HUDEP-2 (cell line): ENCODE data around the gene CHSY3.

Experiments
- DNase-seq, 76 experiments: peaks; one replicate each; lab custom pipeline; 2025; ENCODE audit not compliant: unreplicated experiment in 76 of 76; lab: John Stamatoyannopoulos, UW

The CHSY3 gene

DNA sequence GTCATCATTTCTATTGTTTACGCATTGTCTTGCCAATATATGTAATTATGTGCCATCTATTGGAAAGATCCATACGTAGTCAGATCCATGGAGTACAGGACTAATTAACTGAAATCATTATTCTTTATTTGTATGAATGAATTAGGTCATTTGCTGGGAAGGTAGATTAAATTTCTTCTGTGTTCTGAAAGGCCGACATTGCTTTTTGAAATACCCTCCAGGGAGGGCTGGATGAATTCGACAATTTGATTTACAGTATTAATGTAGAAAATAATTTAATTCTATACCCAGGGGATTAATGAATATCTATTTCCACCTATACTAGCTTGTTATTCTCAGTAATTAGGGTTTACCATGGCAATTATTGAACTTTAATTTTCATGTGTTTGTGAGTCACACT, 117.6 kb downstream of the CHSY3 start:
- no peak for DNase-seq

DNA sequence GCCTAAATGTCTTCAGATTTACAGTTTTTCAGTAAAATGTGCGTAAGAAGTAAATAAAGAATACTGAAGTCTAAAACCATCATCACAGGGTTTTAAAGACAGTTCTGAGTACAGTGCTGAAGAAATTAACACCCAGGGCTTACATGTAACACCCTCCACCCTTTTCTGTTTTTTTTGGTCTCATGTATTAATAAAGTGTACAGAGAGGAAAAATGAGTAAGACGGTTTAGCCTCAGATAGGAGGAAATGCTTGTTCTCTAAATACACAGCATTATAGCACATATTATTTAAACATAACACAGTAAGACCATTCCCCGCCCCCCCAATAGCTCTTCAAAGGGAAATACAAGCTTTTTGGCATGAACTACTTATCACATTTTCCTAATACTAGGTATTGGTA, 119.3 kb downstream of the CHSY3 start:
- no peak for DNase-seq

DNA sequence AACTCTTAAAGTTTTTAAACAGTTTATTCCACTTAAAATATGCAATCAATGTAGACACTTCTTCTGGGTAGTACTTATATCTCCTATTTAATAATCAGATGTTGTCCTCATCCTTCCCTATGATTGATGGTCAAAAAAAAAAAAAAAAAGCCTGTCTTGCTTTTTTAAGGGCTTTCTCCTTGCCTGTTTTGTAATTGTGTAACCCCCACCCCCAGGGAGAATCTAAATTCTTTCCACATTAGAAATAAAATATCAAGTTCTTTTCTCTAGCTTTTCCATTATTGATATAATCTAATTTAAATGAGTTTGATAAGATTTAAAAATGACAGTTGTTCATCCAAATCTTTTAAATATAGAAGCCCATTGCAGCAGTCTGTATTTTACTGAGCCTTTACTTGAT, 119.7 kb downstream of the CHSY3 start:
- no peak for DNase-seq

GRCh38 chr5:130025511-130025910, 121.2 kb downstream of the CHSY3 start:
- no peak for DNase-seq

- DNase-seq = no peak
Measured at GRCh38 chr5:130032807-130033206, 128.5 kb downstream of the CHSY3 start.

DNA sequence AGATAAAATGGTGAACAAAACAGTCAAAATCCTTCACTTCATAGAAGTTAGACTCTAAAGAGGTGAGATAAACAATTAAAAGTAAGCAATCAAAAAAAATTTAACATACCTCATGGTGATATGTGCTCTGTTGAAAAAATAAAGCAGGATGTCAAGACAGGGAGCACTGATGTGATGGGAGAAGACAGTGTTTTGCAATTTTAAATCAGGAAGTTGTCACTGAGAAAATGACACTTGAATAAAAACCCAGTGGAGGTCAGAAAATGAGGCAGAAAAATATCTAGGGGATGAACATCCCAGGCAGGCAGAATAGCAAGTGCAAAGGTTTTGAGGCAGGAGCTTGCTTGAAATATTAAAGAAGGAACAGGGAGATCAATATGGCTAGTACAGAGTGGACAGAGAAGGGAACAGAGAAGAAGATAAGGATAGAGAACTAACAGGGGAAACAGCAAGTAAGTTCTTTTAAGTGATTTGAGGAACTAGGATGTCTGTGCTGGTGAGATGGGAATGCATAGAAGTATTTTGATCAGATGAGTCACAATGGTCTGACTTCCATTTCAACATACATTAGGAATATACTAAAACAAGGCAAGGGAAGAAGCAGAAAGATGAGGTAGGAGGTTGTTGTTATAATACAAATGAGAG, 130.4 kb downstream of the CHSY3 start:
- DNase-seq = no peak

DNA sequence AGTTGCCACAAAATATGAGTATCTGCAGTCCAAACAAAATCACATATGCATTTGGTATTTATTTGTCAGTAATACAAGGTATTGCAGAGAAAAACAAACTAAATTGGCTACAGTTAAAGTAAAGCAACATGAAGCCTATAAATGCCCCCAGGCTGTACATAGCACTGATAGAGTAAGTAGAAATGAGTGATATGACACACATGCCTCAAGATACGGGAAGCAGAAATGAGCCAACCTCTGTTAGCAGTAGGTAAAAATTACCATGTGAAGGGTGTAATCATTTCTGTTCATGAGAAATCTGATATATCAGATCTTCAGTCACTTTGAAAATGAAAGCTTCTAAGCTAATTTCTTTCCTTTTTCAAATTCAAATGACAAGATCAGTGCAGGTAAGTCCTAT, 131.1 kb downstream of the CHSY3 start:
- DNase-seq = no peak

- DNase-seq = no peak
Measured at GRCh38 chr5:130037905-130038304, 133.6 kb downstream of the CHSY3 start.

GRCh38 chr5:130043834-130044233, 139.6 kb downstream of the CHSY3 start:
- DNase-seq = no peak

- no peak for DNase-seq
Measured at GRCh38 chr5:130045334-130045733, 141.1 kb downstream of the CHSY3 start.

DNA sequence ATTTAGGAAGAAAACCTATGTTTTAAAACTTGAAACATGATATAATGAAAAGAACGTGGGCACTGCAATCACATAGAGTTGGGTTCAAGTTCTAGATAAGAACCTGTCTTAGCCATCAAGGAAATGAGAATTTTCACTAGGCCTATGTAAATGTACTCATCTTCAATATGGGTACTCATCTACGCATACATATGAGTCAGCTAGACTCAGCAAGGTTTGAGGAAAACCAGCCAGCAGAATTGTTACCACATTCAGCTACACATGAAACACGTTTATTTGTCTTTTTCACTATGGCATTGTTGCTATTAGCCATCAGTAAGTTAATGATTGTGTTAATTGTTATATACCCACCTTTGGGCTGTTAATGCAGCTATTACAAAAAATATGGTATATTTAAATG, 146.3 kb downstream of the CHSY3 start:
- DNase-seq = no peak

GRCh38 chr5:130052752-130053151, 148.5 kb downstream of the CHSY3 start:
- DNase-seq = no peak

DNA sequence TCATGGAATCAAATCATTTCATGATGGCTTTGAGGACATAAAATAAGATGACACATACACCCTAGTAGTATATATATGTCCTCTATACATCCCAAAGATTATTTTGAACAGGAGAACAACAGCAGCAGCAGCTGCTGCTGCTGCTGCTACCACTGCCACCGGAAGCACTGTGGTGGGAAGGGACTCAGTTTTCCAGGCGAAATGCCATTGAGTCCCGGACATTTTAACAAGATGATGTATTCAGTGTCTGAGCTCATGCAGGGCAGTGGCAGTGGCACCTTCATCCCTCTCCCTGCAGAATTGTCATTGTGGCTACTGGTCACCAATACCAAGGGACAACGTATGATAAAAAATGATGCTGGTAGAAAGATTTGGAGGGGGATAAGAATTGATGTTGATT, 151.3 kb downstream of the CHSY3 start:
- no peak for DNase-seq

- DNase-seq = no peak
Measured at GRCh38 chr5:130061746-130062145, 157.5 kb downstream of the CHSY3 start.

GRCh38 chr5:130063603-130064002, 159.3 kb downstream of the CHSY3 start:
- no peak for DNase-seq

- DNase-seq = no peak
Measured at GRCh38 chr5:130064484-130064883, 160.2 kb downstream of the CHSY3 start.

- no peak for DNase-seq
Measured at GRCh38 chr5:130065617-130066016, 161.4 kb downstream of the CHSY3 start.

GRCh38 chr5:130066644-130067043, 162.4 kb downstream of the CHSY3 start:
- DNase-seq = no peak

- no peak for DNase-seq
Measured at GRCh38 chr5:130067364-130067763, 163.1 kb downstream of the CHSY3 start.

- no peak for DNase-seq
Measured at GRCh38 chr5:130068101-130068500, 163.8 kb downstream of the CHSY3 start.

DNA sequence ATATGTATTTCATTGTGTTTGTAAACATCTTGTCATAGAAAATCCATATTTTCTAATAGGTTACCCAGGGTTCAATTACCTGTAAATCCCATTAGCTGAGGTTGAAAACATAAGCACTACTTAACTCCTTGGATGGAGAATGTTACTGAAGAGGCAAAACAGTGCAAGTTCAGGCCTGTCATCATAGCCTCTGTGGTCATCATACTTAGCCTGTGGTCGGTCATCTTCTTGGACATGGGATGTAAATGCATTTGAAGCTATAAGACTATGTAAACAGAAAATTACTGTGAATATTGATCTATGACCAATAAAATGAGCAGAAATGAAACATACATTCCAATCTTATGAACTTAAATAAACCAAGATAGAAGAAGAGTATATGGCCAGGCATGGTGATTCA, 164.7 kb downstream of the CHSY3 start:
- DNase-seq = no peak

DNA sequence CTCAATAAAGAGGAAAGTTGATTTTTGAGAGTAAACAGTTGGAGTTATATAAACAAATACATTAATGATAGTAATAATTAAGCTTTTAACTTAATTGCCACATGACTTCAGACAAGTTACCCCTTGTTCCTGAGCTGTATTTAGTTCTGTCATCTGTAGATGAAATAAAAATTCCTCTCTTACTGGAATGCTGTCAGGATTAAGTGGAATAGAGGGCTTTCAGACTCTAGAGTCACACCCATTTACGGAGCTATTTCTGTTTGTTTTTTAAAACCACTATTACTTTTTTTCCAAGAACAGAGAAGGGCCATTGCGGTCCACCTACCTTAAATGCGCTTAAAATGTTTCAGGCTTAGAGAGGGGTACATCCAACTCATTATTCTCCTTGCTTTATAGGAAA, 170.6 kb downstream of the CHSY3 start:
- DNase-seq = no peak

GRCh38 chr5:130077007-130077406, 172.7 kb downstream of the CHSY3 start:
- no peak for DNase-seq
